ENCODE results near the gene LMNB1.

DNA sequence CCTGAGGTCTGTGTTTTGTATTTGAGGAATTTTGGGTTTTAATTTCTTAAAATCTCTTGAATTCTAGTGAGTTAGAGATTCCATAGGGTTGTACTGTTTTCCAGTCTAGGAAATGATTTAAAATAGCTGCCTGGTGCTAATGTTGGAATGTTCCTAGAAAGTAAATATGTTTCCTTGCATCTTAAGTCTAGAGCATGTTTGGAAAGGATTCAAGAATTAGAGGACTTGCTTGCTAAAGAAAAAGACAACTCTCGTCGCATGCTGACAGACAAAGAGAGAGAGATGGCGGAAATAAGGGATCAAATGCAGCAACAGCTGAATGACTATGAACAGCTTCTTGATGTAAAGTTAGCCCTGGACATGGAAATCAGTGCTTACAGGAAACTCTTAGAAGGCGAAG is 41.8 kb downstream of the LMNB1 start:
- TF ChIP-seq CTCF (IDR thresholded peaks at IDR 0.05): no peak
- no peak for TF ChIP-seq POLR2A (IDR thresholded peaks at IDR 0.05)
- no peak for TF ChIP-seq POLR2AphosphoS5 (IDR thresholded peaks at IDR 0.05; ENCODE audit: insufficient read depth in 1 of 2, low read depth in 1 of 2)
